Heart left ventricle (tissue), 16 donors: ENCODE data around the gene IGLON5. TPM values are rescaled to one million over a fixed set of nuclear protein-coding genes. Genes with fewer than 3 reads are reported as not detected.

ENCODE experiments used
- ATAC-seq, 4 donors: fragments of 200-7000 bp; cut with Tn5 transposase; one replicate each; pipeline ENCODE4 v1.9.1; 2020 to 2022; ENCODE audit warnings: moderate library complexity in 4 of 4, mild to moderate bottlenecking in 3 of 4, moderate number of reproducible peaks in 1 of 4
- DNase-seq, 5 donors: peaks; one replicate each; pipeline ENCODE4 v3.0.0-alpha.2; 2020
- H3K27ac ChIP-seq, 12 donors: fragments of 200-600 bp; sonication (generic) in 4 of 12; one replicate each; pipeline versions ENCODE4 v1.5.0 to v1.8.0; 2016 to 2022; ENCODE audit warnings: mild to moderate bottlenecking in 2 of 12
- H3K27me3 ChIP-seq, 9 donors: fragments of 200-600 bp; sonication (generic) in 2 of 9; one replicate each; pipeline versions ENCODE4 v1.5.1 to v1.8.0; 2016 to 2022; ENCODE audit warnings: mild to moderate bottlenecking in 3 of 9
- H3K36me3 ChIP-seq, 9 donors: fragments of 200-600 bp; sonication (generic) in 2 of 9; one replicate each; pipeline versions ENCODE4 v1.5.0 to v1.8.0; 2018 to 2022; ENCODE audit warnings: mild to moderate bottlenecking in 2 of 9
- H3K4me1 ChIP-seq, 12 donors: fragments of 200-600 bp; sonication (generic) in 4 of 12; one replicate each; pipeline versions ENCODE4 v1.5.0 to v1.8.0; 2016 to 2022; ENCODE audit warnings: mild to moderate bottlenecking in 3 of 12
- H3K4me3 ChIP-seq, 12 donors: fragments of 200-600 bp; sonication (generic) in 4 of 12; one replicate each; pipeline versions ENCODE4 v1.5.0 to v1.8.0; 2017 to 2022; ENCODE audit warnings: mild to moderate bottlenecking in 9 of 12, moderate library complexity in 4 of 12
- H3K9me3 ChIP-seq, 12 donors: fragments of 200-600 bp; sonication (generic) in 4 of 12; one replicate each; pipeline versions ENCODE4 v1.5.0 to v1.8.0; 2016 to 2022; ENCODE audit warnings: mild to moderate bottlenecking in 1 of 12
- CTCF ChIP-seq, 12 donors: fragments of 200-600 bp; sonication (generic) in 4 of 12; IDR thresholded peaks; one replicate each; pipeline versions ENCODE4 v1.5.0 to v1.8.0; 2018 to 2022; ENCODE audit warnings: antibody characterized with exemption in 12 of 12, mild to moderate bottlenecking in 5 of 12
- POLR2A ChIP-seq, 2 donors: fragments of 450-650 bp; IDR thresholded peaks; one replicate each; pipeline ENCODE4 v1.6.1; 2017; ENCODE audit warnings: antibody characterized with exemption in 2 of 2, mild to moderate bottlenecking in 2 of 2, moderate library complexity in 2 of 2
- whole genome bisulfite sequencing, 4 donors: extraction: QIAGEN DNeasy Blood & Tissue Kit in 2 of 4; methylation state at CpG; one replicate each; pipeline versions ENCODE4 v1.1.5 to v1.1.7; 2013 to 2018; 5-methylcytosine and 5-hydroxymethylcytosine counted together
- intact Hi-C, 10 donors: fragments of 100-400 bp; cut with DNase I; formaldehyde crosslinking; loops; one replicate each; pipeline versions ENCODE4 v1.11.1 to v1.14.2; 2022
- polyA plus RNA-seq, 2 donors: library from polyadenylated mRNA; stranded (reverse); fragments of 200-250 nt; gene quantifications; one replicate each; pipeline ENCODE4 v1.2.3, GENCODE V29; 2013
- total RNA-seq, 9 donors: library from RNA; depleted of rRNA in 2 of 9; stranded (reverse); fragments of >200 nt in 2 of 9; fragmentation: NEBNext Ultra II Directional in 3 of 9; extraction: Animal tissue kit (Norgen Biotek cat#: 25700) in 3 of 9; gene quantifications; one replicate each; pipeline versions ENCODE4 v1.1.0 to v1.2.4, GENCODE V29; 2016 to 2023
- donor health status: ischemic (EF 13 %, LVEDD 7.1; RV severe dilation, severe dysfunction).
- donor health status: healthy with polysubstance abuse.
- donor health status: DM: no; HTN: yes; CAD: no.
- donor health status: DM: no; HTN: no; CAD: no.
- donor health status: ischemic (EF 25% LVEDD 6.9; RV normal size, moderate dysfunction).
- donor health status: ischemic (EF 25% LVEDD 5.7; RV mildly dilated, moderate dysfunction).
- donor health status: healthy.
- donor health status: DM: yes; HTN: yes; CAD: no.
- donor health status: ischemic (EF 35%, LVEDD 5.7; RV mildly dilated, moderate dysfunction).
- donor health status: nonischemic (EF 11% LVEDD 7.7; RV severe dilation, severe dysfunction).
- donor health status: DM: yes; HTN: yes; CAD: no.
- donor health status: PGD.
- donor health status: ischemic (EF 29% LVEDD 5.4; RV normal size, mild dysfunction).
- donor health status: nonischemic (EF 23%, LVEDD 6.1; RV moderate dilation, normal function).

The IGLON5 gene
- total and polyA plus RNA-seq, 11 donors, result 0.09 to 0.10 TPM; not detected in 9

GRCh38 chr19:51337141-51337860, 25.9 kb downstream of the IGLON5 start:
- H3K27me3 ChIP-seq, result no peaks in the 10 kb centered on the region
- H3K27ac ChIP-seq, result no peak overlapping the region
- H3K4me1 ChIP-seq, result peaks cover 0 to 22% (median 12%) of the 10 kb centered on the region in 12 donors
- no peaks in the 10 kb centered on the region for H3K9me3 ChIP-seq
- TF ChIP-seq CTCF (IDR thresholded peaks at IDR 0.05) (no peak), POLR2A (IDR thresholded peaks at IDR 0.05) (no peak)
- DNase-seq (no peak), ATAC-seq (no peak)
- intact Hi-C loops, result loop anchor here in 6 of 10 donors (5.0 to 10.0 kb wide), 5 partner anchors 58 to 320 kb away; partner anchors contain the start of gene C19orf84 (in 2 of the 6)
- no peak overlapping the region for H3K4me3 ChIP-seq
- 92 to 96% (median 95%) methylated on average over 9 to 13 of the region's 13 CpGs for WGBS, 4 donors
- no peaks in the 10 kb centered on the region for H3K36me3 ChIP-seq

GRCh38 chr19:51337861-51338562, 26.6 kb downstream of the IGLON5 start:
- peak overlapping the region in 1 of 12 donors; percentile 70 for H3K4me3 ChIP-seq
- H3K27me3 ChIP-seq, result no peaks in the 10 kb centered on the region
- H3K4me1 ChIP-seq, result peaks cover 0 to 22% (median 12%) of the 10 kb centered on the region in 12 donors
- WGBS, 4 donors, result 77 to 90% (median 80%) methylated on average over 12 to 19 of the region's 19 CpGs
- ATAC-seq (no peak), DNase-seq (no peak)
- H3K9me3 ChIP-seq, result no peaks in the 10 kb centered on the region
- no peak overlapping the region for H3K27ac ChIP-seq
- intact Hi-C loops, result loop anchor here in 7 of 10 donors (1.0 to 10.0 kb wide), 10 partner anchors 29 to 319 kb away; partner anchors contain the start of genes C19orf84 (in 2 of the 7), ETFB (in 2 of the 7) and CLDND2 (in 1 of the 7)
- TF ChIP-seq POLR2A (IDR thresholded peaks at IDR 0.05) (no peak), CTCF (IDR thresholded peaks at IDR 0.05) (no peak)
- H3K36me3 ChIP-seq, result no peaks in the 10 kb centered on the region

DNA sequence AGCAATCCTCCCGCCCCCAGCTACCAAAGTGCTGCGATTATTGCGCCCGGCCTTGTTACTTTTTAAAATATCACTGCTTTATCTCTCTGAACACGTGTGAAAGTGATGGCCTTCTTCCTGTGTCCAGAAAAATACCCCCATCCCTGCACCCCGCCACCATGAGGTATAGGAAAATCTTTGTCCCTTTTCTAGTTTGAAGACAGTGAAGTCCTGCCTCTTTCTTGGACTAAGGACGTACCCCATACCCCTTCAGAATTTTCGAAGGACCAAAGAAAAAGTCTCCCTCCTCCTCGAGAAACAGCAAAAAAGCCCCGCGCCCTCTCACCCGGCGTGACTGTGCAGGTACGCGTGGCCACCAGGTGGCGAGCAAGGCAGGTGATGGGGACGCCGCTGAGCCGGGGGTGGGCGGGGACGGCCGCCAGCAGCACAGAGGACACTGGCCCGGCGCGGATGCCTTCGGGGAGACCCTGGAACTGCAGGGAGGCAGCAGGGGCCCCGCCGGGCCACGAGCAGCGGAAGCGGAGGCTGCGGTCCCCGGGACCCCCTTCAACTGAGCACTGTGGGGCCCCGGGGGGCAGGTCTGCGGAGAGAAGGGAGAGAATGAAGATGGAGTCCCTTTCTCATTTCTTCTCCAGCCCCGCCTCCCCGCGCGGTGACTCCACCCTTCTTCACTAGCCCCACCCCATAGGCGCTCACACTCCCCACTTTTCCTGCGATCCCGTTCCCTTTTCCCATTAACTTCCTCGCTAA, 27.3 kb downstream of the IGLON5 start:
- intact Hi-C loops, result loop anchor here in 7 of 10 donors (1.0 to 10.0 kb wide), 11 partner anchors 28 to 319 kb away; partner anchors contain the start of genes C19orf84 (in 2 of the 7), ETFB (in 2 of the 7) and CLDND2 (in 1 of the 7)
- Histone ChIP-seq H3K4me3 (peak overlapping the region; percentile 43 to 75 (median 62)), H3K27ac (peak overlapping the region in 10 of 12 donors; percentile 1 to 88 (median 40)), H3K9me3 (no peaks in the 10 kb centered on the region), H3K36me3 (peaks cover 0 to under 1% (median 0%) of the 10 kb centered on the region in 9 donors), H3K4me1 (peaks cover 0 to 22% (median 12%) of the 10 kb centered on the region in 12 donors), H3K27me3 (no peaks in the 10 kb centered on the region)
- WGBS, 4 donors, result 4 to 13% (median 5%) methylated on average over 26 to 43 of the region's 43 CpGs
- peak; percentile 74 to 89 (median 82) for DNase-seq
- peak; percentile 52 to 76 (median 72) for ATAC-seq
- TF ChIP-seq POLR2A (IDR thresholded peaks at IDR 0.05) (no peak), CTCF (IDR thresholded peaks at IDR 0.05) (peak; percentile 72 to 91 (median 80))
